Measurements from ENCODE around the gene TIAM1. TPM values are rescaled to one million over a fixed set of nuclear protein-coding genes. Genes with fewer than 3 reads are reported as not detected.

Gene TIAM1
- 10 to 100 TPM in 2 of 3 donors, 1 to 10 TPM in 1; 6.2 to 11.6 (median 10.4) TPM for total RNA-seq
- long read RNA-seq, donor 1, full-length matches to known transcripts = 3 of 8 reads
- long read RNA-seq, donor 1, partial matches to known transcripts = 3 of 8 reads
- long read RNA-seq, donor 1, other reads (novel, unspliced or antisense) = 2 of 8 reads
- long read RNA-seq, donor 2, partial matches to known transcripts = 1 of 3 reads
- long read RNA-seq, donor 2, other reads (novel, unspliced or antisense) = 2 of 3 reads

- ATAC-seq = peak; percentile 76
- peak in 2 of 3 donors; percentile 35 to 43 for DNase-seq
- intact Hi-C loops (cut with DNase I, micrococcal nuclease) = no loop called here
- Histone ChIP-seq H3K36me3 (ENCODE audit: low read depth) (no peaks in the 10 kb centered on the region), H3K4me1 (ENCODE audit: low read depth) (peaks cover 2% of the 10 kb centered on the region), H3K4me3 (no peak within 1 kb of the TSS), H3K9me3 (no peaks in the 10 kb centered on the region)
- TF ChIP-seq, protein P1, sequence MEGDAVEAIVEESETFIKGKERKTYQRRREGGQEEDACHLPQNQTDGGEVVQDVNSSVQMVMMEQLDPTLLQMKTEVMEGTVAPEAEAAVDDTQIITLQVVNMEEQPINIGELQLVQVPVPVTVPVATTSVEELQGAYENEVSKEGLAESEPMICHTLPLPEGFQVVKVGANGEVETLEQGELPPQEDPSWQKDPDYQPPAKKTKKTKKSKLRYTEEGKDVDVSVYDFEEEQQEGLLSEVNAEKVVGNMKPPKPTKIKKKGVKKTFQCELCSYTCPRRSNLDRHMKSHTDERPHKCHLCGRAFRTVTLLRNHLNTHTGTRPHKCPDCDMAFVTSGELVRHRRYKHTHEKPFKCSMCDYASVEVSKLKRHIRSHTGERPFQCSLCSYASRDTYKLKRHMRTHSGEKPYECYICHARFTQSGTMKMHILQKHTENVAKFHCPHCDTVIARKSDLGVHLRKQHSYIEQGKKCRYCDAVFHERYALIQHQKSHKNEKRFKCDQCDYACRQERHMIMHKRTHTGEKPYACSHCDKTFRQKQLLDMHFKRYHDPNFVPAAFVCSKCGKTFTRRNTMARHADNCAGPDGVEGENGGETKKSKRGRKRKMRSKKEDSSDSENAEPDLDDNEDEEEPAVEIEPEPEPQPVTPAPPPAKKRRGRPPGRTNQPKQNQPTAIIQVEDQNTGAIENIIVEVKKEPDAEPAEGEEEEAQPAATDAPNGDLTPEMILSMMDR (IDR thresholded peaks at IDR 0.05) = no peak
Observed at GRCh38 chr21:31343680-31344480, at the start of gene TIAM1. Gene TIAM1 (minus strand): TSS chr21:31344261. CDS start chr21:31266972, 77,289 bp downstream.

GRCh38 chr21:31387560-31388186 is 43.6 kb upstream of the TIAM1 start:
- TF ChIP-seq, protein P1 (IDR thresholded peaks at IDR 0.05) = no peak
- Histone ChIP-seq H3K36me3 (ENCODE audit: low read depth) (no peaks in the 10 kb centered on the region), H3K9me3 (no peaks in the 10 kb centered on the region), H3K4me1 (ENCODE audit: low read depth) (no peaks in the 10 kb centered on the region), H3K4me3 (no peak overlapping the region)
- no peak for DNase-seq
- intact Hi-C loops (cut with DNase I, micrococcal nuclease) = no loop called here
- no peak for ATAC-seq

DNA sequence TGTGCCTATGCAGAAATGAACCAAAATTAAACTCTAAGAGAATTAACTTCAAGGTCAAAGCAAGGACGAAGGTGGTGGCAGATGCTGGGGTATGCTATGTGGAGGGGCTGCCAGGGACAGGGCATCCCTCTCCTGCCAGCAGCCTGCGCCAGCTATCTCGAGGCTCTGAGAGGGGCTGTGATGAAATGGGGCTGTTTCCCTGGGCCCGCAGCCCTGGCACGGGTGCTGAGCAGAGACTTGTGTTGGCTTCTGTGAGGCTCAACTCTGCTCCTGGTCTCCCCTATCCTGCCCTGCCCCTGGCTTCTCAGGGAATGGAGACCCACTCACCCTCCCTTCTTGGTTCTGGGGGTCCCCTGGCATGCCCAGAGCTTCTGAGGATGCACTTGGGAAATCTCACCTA is 41.9 kb upstream of the TIAM1 start:
- no peak for DNase-seq

GRCh38 chr21:31383770-31384169 is 39.7 kb upstream of the TIAM1 start:
- Histone ChIP-seq H3K36me3 (ENCODE audit: low read depth) (no peaks in the 10 kb centered on the region), H3K9me3 (no peaks in the 10 kb centered on the region), H3K4me1 (ENCODE audit: low read depth) (no peaks in the 10 kb centered on the region), H3K4me3 (no peak overlapping the region)
- DNase-seq (no peak), ATAC-seq (no peak)
- TF ChIP-seq, protein P1 (IDR thresholded peaks at IDR 0.05) = no peak
- intact Hi-C loops (cut with DNase I, micrococcal nuclease) = no loop called here

More for the DNA sequence above, 41.9 kb upstream of the TIAM1 start:
- Histone ChIP-seq H3K4me1 (ENCODE audit: low read depth) (no peaks in the 10 kb centered on the region), H3K36me3 (ENCODE audit: low read depth) (no peaks in the 10 kb centered on the region), H3K4me3 (no peak overlapping the region), H3K9me3 (no peaks in the 10 kb centered on the region)
- no peak for ATAC-seq
- intact Hi-C loops (cut with DNase I, micrococcal nuclease) = no loop called here
- TF ChIP-seq, protein P1 (IDR thresholded peaks at IDR 0.05) = no peak

DNA sequence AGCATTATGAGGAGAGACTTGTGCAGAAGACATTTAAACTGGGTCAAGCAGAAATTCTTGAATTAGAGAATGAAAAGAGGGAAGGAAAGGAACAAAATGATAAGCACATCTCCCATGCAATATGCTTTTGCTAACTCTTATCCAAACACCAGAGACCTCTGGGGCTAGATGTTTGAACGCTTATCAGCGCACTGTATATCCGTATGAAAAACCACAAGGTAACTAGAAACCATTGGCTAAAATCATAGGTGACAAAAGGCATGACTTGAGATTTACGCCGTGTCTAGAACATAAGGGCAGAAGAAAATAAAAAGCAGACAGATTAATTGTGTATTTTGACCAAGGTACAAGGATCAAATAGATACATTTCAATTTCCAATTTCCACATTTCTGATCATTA is 38.0 kb upstream of the TIAM1 start:
- Histone ChIP-seq H3K4me3 (no peak overlapping the region), H3K36me3 (ENCODE audit: low read depth) (no peaks in the 10 kb centered on the region), H3K4me1 (ENCODE audit: low read depth) (no peaks in the 10 kb centered on the region), H3K9me3 (no peaks in the 10 kb centered on the region)
- DNase-seq = no peak
- intact Hi-C loops (cut with DNase I, micrococcal nuclease) = no loop called here
- ATAC-seq = no peak
- TF ChIP-seq, protein P1 (IDR thresholded peaks at IDR 0.05) = no peak

Measured in mucosa of descending colon (tissue), 3 donors.